ENCODE measurements around the gene REX1BD. TPM values are rescaled to one million over a fixed set of nuclear protein-coding genes. Genes with fewer than 3 reads are reported as not detected.

REX1BD gene
- total RNA-seq, 1 experiment from 2014 or later, result 97.1 TPM

GRCh38 chr19:18605196-18605545, 16.6 kb downstream of the REX1BD start:
- ChIA-PET POLR2A (no interaction called here), RAD21 (ENCODE audit: low non-redundant PET in 1 of 2, low total read pairs in 2 of 2, uncharacterized antibody in 2 of 2, unreplicated experiment in 2 of 2) (no interaction called here), CTCF (no interaction called here)
- H3K27me3 ChIP-seq (ENCODE audit: insufficient read depth, low read length), result peaks cover 11% of the 10 kb centered on the region; the same call in 1 of the 2 replicates
- H3K79me2 ChIP-seq (ENCODE audit: insufficient read depth, low read length), result no peaks in the 10 kb centered on the region
- H4K20me1 ChIP-seq (ENCODE audit: insufficient read depth), result no peaks in the 10 kb centered on the region
- H3K27ac ChIP-seq (ENCODE audit: low read depth, low read length), result no peak overlapping the region
- intact Hi-C loops (cut with micrococcal nuclease), result no loop called here
- H2AFZ ChIP-seq (ENCODE audit: low read depth, low read length, poor library complexity, severe bottlenecking), result no peak overlapping the region
- no TSS peak for BruUV-seq (replicated peaks)
- no peaks in the 10 kb centered on the region for H3K9me3 ChIP-seq (ENCODE audit: control insufficient read depth in 1 of 2, insufficient read depth in 1 of 2, low read depth in 1 of 2, low read length in 2 of 2)
- no peak overlapping the region for H3K4me2 ChIP-seq (ENCODE audit: low read length)
- no peaks in the 10 kb centered on the region for H3K9me2 ChIP-seq (ENCODE audit: insufficient read depth)
- H3K4me1 ChIP-seq (ENCODE audit: control insufficient read depth in 1 of 2, insufficient read depth in 2 of 2, low read length in 2 of 2), result peaks cover 19 to 21% of the 10 kb centered on the region in 2 experiments
- no peak overlapping the region for H3K9ac ChIP-seq (ENCODE audit: low read length)
- TF ChIP-seq CTCF (IDR thresholded peaks at IDR 0.05 in 2 of 3, conservative IDR thresholded peaks at IDR 0.05 in 1 of 3; ENCODE audit: borderline replicate concordance in 1 of 3, insufficient read depth in 1 of 3, low read depth in 2 of 3, low read length in 2 of 3) (no peak), SRF (IDR thresholded peaks at IDR 0.05; ENCODE audit: low read depth) (no peak), FOSL1 (IDR thresholded peaks at IDR 0.05; ENCODE audit: low read depth) (no peak), POLR2AphosphoS5 (IDR thresholded peaks at IDR 0.05; ENCODE audit: low read depth, low read length) (no peak), ZBTB33 (IDR thresholded peaks at IDR 0.05; ENCODE audit: extremely low read depth, insufficient replicate concordance, low read length) (no peak), CBX3 (IDR thresholded peaks at IDR 0.05; ENCODE audit: low read depth) (no peak), ZNF274 (IDR thresholded peaks at IDR 0.05; ENCODE audit: low read depth, low read length) (no peak), POLR2A (IDR thresholded peaks at IDR 0.05; ENCODE audit: borderline replicate concordance, extremely low read depth, insufficient read depth, insufficient read length) (no peak), YY1 (IDR thresholded peaks at IDR 0.05; ENCODE audit: extremely low read depth, insufficient replicate concordance, low read depth, low read length) (no peak), ELF1 (IDR thresholded peaks at IDR 0.05; ENCODE audit: borderline replicate concordance, low read depth) (no peak), JUND (IDR thresholded peaks at IDR 0.05) (no peak), SP1 (IDR thresholded peaks at IDR 0.05; ENCODE audit: low read depth) (no peak), EGR1 (IDR thresholded peaks at IDR 0.05; ENCODE audit: low read depth) (no peak), EZH2phosphoT487 (IDR thresholded peaks at IDR 0.05; ENCODE audit: borderline replicate concordance) (no peak), EZH2 (IDR thresholded peaks at IDR 0.05) (no peak), ATF3 (IDR thresholded peaks at IDR 0.05) (no peak), CEBPB (IDR thresholded peaks at IDR 0.05; ENCODE audit: low read depth) (no peak)
- ATAC-seq, result no peak
- no peak overlapping the region for H3K4me3 ChIP-seq (replicated peaks in 1 of 2; ENCODE audit: low read depth in 1 of 2, low read length in 2 of 2)
- no peaks in the 10 kb centered on the region for H3K36me3 ChIP-seq (ENCODE audit: control insufficient read depth in 1 of 2, insufficient read depth in 2 of 2, low read length in 2 of 2)
- DNase-seq (ENCODE audit: low read depth, low spot score), result no peak

Measured in HCT116 (cell line).